ENCODE measurements around the gene MITF. TPM values are rescaled to one million over a fixed set of nuclear protein-coding genes. Genes with fewer than 3 reads are reported as not detected.

Gene MITF
- total and polyA plus RNA-seq, 2 of the 4 experiments (the other 2 are of a cell fraction), result 6.5 to 16.7 TPM

DNA sequence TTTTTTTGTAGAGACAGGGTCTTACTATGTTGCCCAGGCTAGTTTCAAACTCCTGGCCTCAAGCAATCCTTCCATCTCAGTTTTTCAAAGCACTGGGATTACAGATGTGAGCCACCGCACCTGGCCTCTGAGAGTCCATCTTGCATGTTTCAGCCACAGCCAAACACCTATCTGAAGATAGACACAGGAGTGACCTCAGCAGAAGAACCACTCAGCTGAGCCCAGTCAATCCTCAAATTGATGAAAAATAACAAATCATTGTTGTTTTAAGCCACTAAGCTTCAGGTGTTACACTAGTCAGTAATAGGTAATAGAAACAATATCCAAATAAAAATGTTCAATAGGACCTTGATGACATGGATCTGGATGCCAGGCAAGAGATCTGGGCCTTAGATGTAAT, 38.3 kb upstream of the MITF start:
- DNase-seq (no peak), ATAC-seq (ENCODE audit: low read depth) (no peak)
- Histone ChIP-seq H3K23ac (ENCODE audit: low read depth, low read length) (no peak overlapping the region), H4K5ac (ENCODE audit: low read depth, low read length) (no peak overlapping the region), H3K79me1 (ENCODE audit: low read depth in 1 of 2, low read length in 2 of 2) (no peaks in the 10 kb centered on the region), H2BK120ac (ENCODE audit: low read depth, low read length) (no peak overlapping the region), H3K9ac (ENCODE audit: low read depth, low read length) (no peak overlapping the region), H3K4me2 (ENCODE audit: low read depth, low read length) (no peak overlapping the region), H2AK9ac (replicated peaks; ENCODE audit: low read depth, low read length, poor library complexity) (no peak overlapping the region), H4K8ac (ENCODE audit: low read depth in 2 of 2, low read length in 2 of 2) (no peak overlapping the region), H2AK5ac (ENCODE audit: low read depth, low read length) (no peak overlapping the region), H3K9me3 (ENCODE audit: control insufficient read depth, insufficient read depth, low read length) (peaks cover 7% of the 10 kb centered on the region), H3K36me3 (ENCODE audit: control insufficient read depth, insufficient read depth, low read length) (no peaks in the 10 kb centered on the region), H3K27me3 (ENCODE audit: control insufficient read depth, insufficient read depth, low read length) (no peaks in the 10 kb centered on the region), H2AFZ (replicated peaks; ENCODE audit: low read length, poor library complexity) (no peak overlapping the region), H3K4me3 (ENCODE audit: insufficient read depth, low read depth, low read length) (no peak overlapping the region), H2BK5ac (ENCODE audit: low read depth, low read length, poor library complexity, severe bottlenecking) (no peak overlapping the region), H3K4me1 (ENCODE audit: control insufficient read depth, insufficient read depth, low read length) (0 out of 2 replicates have a peak, but pooled peaks cover 2% of the 10 kb centered on the region), H3K27ac (ENCODE audit: insufficient read depth, low read length) (no peak overlapping the region), H3K14ac (replicated peaks; ENCODE audit: low read depth, low read length) (no peak overlapping the region), H2BK15ac (ENCODE audit: low read depth, low read length) (no peak overlapping the region), H4K20me1 (ENCODE audit: insufficient read depth, low read length) (no peaks in the 10 kb centered on the region), H3K9me1 (ENCODE audit: insufficient read depth, low read length) (no peaks in the 10 kb centered on the region), H3K4ac (ENCODE audit: low read depth, low read length) (no peak overlapping the region), H4K91ac (ENCODE audit: insufficient read depth, low read depth, low read length) (no peak overlapping the region), H2BK20ac (ENCODE audit: low read depth, low read length) (no peak overlapping the region), H3K56ac (ENCODE audit: extremely low read depth, insufficient read depth, low read length) (no peak overlapping the region), H3K18ac (ENCODE audit: low read depth, low read length) (no peak overlapping the region)
- intact Hi-C loops (cut with micrococcal nuclease), result no loop called here
- TF ChIP-seq MXI1 (IDR thresholded peaks at IDR 0.05; ENCODE audit: borderline replicate concordance, low read depth, low read length), result no peak
- no peak for TF ChIP-seq NFE2L2 (IDR thresholded peaks at IDR 0.05; ENCODE audit: low read depth, low read length)
- no peak for TF ChIP-seq CHD1 (IDR thresholded peaks at IDR 0.05; ENCODE audit: low read depth, low read length)
- TF ChIP-seq, protein P1, sequence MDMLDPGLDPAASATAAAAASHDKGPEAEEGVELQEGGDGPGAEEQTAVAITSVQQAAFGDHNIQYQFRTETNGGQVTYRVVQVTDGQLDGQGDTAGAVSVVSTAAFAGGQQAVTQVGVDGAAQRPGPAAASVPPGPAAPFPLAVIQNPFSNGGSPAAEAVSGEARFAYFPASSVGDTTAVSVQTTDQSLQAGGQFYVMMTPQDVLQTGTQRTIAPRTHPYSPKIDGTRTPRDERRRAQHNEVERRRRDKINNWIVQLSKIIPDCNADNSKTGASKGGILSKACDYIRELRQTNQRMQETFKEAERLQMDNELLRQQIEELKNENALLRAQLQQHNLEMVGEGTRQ (IDR thresholded peaks at IDR 0.05; ENCODE audit: low read depth, low read length), result no peak
- TF ChIP-seq RAD21 (IDR thresholded peaks at IDR 0.05; ENCODE audit: low read length), result no peak
- TF ChIP-seq FOS (IDR thresholded peaks at IDR 0.05; ENCODE audit: low read depth, low read length), result no peak
- TF ChIP-seq, protein P2, sequence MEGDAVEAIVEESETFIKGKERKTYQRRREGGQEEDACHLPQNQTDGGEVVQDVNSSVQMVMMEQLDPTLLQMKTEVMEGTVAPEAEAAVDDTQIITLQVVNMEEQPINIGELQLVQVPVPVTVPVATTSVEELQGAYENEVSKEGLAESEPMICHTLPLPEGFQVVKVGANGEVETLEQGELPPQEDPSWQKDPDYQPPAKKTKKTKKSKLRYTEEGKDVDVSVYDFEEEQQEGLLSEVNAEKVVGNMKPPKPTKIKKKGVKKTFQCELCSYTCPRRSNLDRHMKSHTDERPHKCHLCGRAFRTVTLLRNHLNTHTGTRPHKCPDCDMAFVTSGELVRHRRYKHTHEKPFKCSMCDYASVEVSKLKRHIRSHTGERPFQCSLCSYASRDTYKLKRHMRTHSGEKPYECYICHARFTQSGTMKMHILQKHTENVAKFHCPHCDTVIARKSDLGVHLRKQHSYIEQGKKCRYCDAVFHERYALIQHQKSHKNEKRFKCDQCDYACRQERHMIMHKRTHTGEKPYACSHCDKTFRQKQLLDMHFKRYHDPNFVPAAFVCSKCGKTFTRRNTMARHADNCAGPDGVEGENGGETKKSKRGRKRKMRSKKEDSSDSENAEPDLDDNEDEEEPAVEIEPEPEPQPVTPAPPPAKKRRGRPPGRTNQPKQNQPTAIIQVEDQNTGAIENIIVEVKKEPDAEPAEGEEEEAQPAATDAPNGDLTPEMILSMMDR (conservative IDR thresholded peaks at IDR 0.05; ENCODE audit: low read depth, low read length), result no peak
- TF ChIP-seq MAZ (IDR thresholded peaks at IDR 0.05; ENCODE audit: borderline replicate concordance, low read depth, low read length), result no peak
- no peak for TF ChIP-seq POLR2A (IDR thresholded peaks at IDR 0.05; ENCODE audit: low read depth, low read length)
- TF ChIP-seq RFX5 (IDR thresholded peaks at IDR 0.05; ENCODE audit: low read depth, low read length), result no peak
- no peak for TF ChIP-seq SMC3 (IDR thresholded peaks at IDR 0.05; ENCODE audit: low read depth, low read length)
- no peak for TF ChIP-seq BHLHE40 (IDR thresholded peaks at IDR 0.05; ENCODE audit: low read depth, low read length)
- TF ChIP-seq, protein P3, sequence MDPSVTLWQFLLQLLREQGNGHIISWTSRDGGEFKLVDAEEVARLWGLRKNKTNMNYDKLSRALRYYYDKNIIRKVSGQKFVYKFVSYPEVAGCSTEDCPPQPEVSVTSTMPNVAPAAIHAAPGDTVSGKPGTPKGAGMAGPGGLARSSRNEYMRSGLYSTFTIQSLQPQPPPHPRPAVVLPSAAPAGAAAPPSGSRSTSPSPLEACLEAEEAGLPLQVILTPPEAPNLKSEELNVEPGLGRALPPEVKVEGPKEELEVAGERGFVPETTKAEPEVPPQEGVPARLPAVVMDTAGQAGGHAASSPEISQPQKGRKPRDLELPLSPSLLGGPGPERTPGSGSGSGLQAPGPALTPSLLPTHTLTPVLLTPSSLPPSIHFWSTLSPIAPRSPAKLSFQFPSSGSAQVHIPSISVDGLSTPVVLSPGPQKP (IDR thresholded peaks at IDR 0.05; ENCODE audit: borderline replicate concordance, low read depth, low read length), result no peak
- TF ChIP-seq CEBPB (IDR thresholded peaks at IDR 0.05; ENCODE audit: low read depth, low read length), result no peak
- no peak for TF ChIP-seq MAFK (IDR thresholded peaks at IDR 0.05; ENCODE audit: low read depth, low read length)
- no peak for TF ChIP-seq RCOR1 (IDR thresholded peaks at IDR 0.05; ENCODE audit: insufficient replicate concordance, low read length)
- POLR2A ChIA-PET (ENCODE audit: unreplicated experiment), result no interaction called here
- dilution Hi-C loops (cut with HindIII; ENCODE audit: low sequenced_read_pairs, unreplicated experiment), result no loop called here
- no CpG with 5 or more reads among the region's 1 CpG for WGBS, 2 experiments (ENCODE audit: extremely low coverage in 2 of 2, insufficient read length in 1 of 2)
- BruUV-seq (replicated peaks), result no TSS peak
- in situ Hi-C loops (cut with MboI; ENCODE audit: low sequenced_read_pairs), result no loop called here
- CTCF ChIA-PET, result interaction anchor here (0.7 kb wide), 1 partner anchor 102 kb away, joined by 5 read pairs; no protein-coding TSS in a partner anchor

Measured in IMR-90 (cell line).